Putamen (tissue), 1 donor: ENCODE data around the gene BIRC3.

Experiments used
- DNase-seq: peaks from one replicate; pipeline ENCODE4 v3.0.0-alpha.2; 2016; ENCODE audit warnings: low spot score

Gene BIRC3

GRCh38 chr11:102377891-102378290, 60.6 kb downstream of the BIRC3 start:
- no peak for DNase-seq

DNA sequence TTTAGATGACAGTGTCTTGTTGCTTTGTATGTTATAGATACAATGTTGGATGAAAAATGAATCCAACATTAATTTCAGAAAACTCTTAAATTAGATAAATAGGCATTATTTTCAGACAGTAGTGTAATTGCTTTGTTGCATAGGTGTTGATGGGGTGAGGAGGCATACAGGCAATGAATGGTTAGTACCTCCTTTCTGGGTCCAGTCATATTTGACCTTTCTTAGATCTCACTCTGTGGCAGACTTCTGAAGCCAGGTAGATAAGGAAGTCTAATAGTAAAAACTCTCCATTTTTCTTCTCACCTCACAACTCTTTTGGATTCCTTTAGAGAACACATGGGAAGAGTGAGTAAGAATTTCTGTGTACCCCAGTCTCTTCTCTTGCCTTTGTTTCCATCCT, 61.5 kb downstream of the BIRC3 start:
- DNase-seq: no peak

DNA sequence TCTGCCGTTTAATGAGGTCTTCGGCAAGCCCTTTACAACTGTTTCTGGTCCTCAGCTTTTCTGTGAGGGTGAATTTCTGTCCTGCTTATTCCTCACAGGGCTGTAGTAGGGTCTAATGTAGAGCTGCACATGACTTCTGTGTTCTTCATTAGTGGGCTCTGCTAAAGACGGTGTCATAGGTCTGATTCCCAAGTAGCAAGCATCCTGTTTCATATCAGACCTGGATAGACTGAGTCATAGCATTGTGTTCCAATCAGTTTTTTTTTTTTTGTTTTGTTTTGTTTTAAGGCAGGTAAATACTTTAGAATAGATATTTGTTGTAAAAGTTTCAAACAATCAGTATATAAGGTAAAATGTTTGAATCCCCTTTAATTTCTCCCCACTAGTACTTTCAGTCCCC, 65.1 kb downstream of the BIRC3 start:
- no peak for DNase-seq

DNA sequence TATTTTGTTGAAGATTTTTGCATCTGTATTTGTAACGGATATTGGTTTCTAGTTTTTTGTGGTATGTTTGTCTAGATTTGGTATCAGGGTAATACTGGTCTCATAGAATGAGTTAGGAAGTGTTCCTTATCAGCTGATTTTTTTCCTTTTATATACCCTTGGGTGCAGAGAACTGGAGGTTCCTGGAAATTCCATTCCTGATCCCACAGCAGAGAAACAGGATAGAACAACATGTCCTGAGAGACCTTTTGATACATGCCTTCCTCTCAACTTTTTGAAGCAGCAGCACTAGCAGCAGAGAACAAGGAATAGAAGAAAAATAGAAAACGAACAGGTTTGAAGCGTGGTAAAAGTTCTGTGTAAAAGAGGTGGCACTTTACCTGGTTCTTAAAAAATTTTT, 66.6 kb downstream of the BIRC3 start:
- no peak for DNase-seq

DNA sequence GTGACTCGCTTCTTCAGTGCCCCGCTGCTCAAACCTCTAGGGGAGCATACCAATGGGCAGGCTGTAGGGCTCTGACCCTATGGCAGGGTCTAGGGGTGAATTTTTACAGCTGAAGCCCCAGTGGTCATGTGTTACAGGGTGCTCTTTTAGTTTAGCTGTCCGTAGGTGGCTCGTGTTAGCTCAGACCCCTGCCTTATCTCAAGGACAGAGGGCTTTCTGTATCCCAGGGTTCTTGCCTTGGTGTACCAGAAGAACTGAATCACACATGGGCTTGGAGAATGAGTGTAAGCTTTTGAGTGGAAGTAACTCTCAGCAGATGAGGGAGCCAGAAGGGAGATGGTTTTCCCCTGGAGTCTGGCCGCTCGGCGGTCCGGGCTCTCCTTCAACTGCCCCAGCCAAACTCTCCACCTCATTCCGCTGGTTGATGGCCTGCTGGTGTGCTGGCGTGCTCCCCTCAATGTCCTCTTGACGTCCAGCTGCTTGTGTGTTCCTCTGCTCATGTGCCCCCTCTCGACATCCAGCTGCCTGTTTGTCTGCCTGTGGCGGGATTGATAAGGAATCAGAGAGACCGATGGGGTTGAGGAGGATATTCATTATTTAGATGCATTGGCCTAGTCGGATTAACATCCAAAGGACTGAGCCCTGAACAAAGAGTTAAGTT, 67.3 kb downstream of the BIRC3 start:
- no peak for DNase-seq

- DNase-seq: no peak
Measured at GRCh38 chr11:102385085-102386007, 68.1 kb downstream of the BIRC3 start.

- no peak for DNase-seq
Measured at GRCh38 chr11:102386136-102386734, 69.0 kb downstream of the BIRC3 start.

GRCh38 chr11:102387043-102387781, 69.9 kb downstream of the BIRC3 start:
- DNase-seq: no peak
